GM15510 (cell line): ENCODE data around the gene MTMR1.

ENCODE experiments used
- POLR2A ChIP-seq: IDR thresholded peaks from 3 replicates; pipeline ENCODE4 v1.6.1; 2011; ENCODE audit warnings: borderline replicate concordance; ENCODE audit not compliant: insufficient read length; ENCODE audit errors: extremely low read depth

Gene MTMR1

DNA sequence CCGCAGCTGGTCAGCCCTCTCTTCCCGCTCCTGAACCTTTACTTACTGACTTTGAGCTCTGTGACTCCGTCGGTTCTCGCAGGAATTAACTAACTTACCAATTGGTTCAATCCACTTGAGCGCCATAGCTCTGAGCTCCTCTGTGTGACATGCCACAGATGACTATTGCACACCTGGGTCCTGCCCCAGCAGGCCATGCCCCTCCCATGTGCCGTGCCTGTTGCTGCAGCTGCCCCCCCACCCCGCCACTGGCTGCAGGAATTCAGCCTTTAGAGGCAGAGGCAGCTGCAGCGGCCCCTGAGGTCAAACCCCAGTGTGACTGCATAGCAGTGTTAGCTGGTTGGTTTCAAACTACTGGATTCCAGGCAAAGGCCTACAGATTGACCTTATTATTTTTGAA, 70.6 kb downstream of the MTMR1 start:
- no peak for TF ChIP-seq POLR2A

DNA sequence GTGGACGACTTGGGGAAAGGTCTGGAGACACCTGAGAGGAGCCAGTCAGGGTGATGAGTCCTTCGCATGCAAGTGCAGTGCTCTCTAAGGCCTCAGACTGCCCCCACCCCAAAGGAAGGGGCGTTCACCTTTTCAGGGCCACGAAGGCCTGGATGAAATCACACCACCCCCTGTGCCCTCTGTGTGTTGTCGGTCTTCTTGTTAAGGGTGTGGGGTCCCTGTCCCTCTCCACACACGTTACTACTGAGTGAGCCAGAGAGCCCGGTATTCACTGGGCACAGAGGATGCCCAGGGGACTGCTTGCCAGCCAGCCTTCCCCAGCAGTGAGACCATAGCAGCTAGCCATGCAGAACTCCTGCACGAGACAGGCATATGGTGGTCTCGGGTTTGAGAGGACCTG, 72.0 kb downstream of the MTMR1 start:
- TF ChIP-seq POLR2A, result no peak

DNA sequence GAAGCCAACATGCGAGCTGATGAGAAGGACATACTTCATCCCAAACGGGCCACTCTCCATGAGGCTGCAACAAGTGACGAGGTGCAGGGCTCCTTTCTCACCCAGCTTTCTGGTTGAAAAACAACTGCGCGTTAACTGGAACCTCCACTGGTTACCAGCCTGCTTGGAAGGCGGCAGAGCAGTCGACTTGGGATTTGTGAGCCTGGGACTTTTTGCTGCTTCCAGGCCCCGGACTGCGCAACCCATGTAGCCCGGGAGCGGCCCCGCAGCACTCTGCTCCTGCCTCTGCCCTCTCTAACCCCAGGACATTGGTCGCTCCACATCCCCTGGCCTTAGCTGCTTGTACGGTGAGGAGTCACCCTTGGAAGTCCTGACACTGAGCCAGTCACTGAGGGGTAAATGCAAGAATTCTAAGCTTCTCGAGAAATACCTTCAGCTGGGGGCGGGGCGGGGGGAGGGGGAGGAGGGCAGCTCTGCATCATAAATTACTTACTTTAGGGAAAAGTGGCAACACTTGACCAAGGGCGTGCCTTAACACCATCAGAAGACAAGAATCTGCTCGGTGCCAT, 72.7 kb downstream of the MTMR1 start:
- no peak for TF ChIP-seq POLR2A

DNA sequence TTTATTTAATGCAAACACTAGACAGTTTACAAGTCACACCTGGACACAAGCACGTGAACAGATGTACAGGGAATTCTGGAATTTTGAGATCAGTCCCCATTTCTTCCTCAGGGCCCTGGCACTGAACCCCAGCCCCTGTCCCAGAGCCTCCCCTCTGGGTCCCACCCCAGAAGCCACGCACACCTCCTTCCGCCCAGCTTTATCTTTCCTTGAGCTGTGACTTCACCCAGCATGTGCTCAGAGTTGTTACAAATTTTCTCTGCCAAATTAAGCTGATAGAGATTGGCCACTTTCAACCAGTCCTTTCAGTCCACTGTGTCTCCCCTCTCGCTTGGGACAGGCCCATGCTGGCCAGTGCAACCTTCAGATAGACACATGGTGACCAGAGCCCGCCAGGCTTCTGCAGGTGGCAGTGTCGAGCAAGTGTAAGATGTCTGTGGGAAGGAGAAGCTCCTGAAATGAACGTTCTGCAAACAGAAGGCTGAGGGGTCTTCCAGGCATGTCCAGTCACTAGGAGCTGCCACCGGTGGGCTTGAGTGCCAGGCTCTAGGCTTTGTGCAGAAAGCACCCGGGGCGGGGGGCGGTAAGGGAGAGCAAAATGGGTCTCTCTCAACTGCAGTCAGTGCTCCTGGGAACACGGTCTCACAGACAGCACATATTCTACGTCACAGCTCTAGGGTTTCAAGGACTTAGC, 73.3 kb downstream of the MTMR1 start:
- TF ChIP-seq POLR2A, result no peak

DNA sequence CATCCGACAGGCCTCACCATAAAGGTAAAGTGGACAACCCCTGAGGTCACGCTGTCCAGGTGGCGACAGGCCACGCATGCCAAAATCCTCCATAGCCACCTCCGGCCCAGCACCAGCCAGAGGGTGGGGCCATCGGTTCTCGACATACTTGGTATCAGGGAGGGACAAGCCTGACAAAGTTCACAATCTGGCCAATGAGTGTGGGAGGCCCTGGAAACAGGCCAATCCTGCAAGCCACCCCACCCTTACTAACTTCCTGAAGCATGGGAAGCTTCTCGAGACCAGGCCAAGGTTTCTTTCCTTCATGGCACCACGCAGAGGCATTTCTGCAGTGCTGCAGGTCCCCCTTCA, 73.8 kb downstream of the MTMR1 start:
- TF ChIP-seq POLR2A, result no peak

DNA sequence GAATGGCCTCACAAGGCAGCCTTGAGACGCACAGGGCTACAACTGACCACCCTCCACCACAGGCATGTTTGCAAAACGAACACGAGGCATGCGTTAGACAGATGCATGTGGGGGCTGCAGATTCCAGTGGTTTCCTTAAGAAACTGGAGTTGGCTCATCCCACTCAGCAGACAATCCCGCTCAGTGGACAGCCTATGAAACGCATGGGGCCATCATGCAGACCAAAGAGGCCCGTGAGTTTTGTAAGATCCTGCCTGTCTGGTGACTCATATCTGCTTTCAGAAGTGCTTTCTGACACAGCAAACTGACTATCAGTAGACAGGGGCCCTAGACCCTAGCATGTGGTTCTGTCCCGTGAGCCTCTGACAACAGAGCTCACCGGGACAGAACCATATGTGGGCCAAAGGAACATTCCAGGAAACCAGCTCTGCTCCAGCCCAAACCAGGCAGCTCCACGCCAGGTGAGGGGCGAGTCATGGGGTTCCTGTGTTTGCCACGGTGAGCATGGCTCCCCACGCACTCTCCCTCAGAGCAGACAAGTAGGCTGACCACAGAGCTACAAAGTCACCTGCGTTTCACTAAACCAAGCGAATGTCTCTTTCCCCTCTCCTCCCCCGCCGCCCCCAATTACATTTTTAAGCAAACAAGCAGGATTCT, 74.4 kb downstream of the MTMR1 start:
- TF ChIP-seq POLR2A, result no peak

DNA sequence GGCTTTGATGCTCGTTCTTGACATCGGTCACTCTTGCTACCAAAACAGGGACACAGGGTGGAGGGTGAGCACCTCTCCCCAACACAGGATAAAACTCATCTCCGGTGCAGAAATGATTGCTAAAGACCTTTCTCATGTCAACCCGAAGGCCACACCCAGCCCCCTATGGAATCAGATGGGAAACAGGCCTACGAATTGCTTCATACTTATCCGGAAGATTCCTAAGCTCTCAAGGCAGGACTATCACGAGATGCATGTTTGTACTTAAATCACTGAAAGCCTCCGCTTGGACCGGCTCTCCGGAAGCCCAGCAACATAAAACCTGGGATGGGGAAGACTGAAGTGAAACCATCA, 74.9 kb downstream of the MTMR1 start:
- TF ChIP-seq POLR2A, result no peak

DNA sequence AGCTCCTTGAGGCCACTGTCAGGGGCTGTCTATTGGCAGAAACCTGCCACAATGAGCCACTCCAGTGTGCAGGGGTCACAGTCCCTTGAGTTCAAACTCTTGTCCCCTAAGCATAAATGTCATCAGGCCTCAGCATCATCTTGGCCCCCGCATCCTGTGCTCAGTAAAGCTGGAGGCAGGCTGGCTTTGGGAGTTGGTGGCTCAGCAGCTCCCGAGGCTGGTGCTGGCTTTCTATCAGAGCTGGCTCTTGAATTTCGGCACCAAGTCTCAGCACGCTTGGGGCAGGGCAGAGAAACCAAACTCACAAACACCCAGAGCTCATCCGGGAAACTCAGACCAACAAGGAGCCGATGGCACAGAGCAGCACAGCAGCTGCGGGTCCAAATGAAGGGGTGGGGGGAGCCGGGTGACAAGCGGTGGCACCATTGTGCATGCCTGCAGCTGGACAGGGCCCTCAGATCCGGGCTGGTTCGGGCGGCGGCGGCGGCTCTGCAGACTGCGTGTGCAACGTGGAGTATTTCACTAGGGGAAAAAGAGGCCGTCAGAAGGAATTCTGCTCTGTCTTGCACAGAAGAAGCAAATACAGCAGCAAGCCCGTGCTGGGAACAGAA, 75.5 kb downstream of the MTMR1 start:
- TF ChIP-seq POLR2A, result no peak

DNA sequence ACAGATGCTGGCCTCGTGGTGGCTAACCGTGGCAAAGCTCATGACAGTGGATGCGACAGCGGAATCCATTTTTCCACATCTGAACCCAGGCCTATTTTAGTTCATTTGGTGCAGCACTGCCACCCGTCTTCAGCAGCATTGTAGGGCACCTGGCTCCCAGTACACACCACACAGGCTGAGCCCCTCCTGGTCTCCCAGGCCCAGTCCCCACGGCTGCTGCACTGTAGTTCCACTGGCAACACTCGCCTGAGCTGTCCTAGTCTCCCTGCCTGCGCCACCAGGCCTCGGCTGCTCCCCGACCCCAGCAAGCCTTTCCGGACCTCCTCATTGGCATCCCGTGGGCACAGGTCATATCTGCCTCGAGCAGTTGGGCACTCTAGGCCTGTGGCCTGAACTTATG, 76.2 kb downstream of the MTMR1 start:
- TF ChIP-seq POLR2A, result no peak

DNA sequence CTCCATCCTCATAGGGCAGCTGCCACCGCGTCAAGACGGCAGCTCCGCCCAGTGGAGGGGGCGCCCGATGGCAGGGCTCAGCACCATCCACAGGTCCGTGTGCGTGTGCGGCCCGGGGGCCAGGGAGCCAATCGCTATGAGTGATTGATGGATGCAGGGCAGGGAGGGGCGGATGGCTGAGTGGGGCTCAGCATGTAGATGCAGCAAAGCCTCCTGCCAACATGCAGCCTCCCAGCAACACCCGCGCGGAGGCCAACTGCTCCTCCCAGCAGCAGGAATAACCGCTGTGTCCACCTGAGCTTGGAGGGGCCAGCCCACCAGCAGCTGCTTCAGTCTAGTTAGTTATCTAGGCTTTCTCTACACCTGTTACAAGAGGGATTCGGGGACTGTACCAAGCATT, 77.4 kb downstream of the MTMR1 start:
- no peak for TF ChIP-seq POLR2A

DNA sequence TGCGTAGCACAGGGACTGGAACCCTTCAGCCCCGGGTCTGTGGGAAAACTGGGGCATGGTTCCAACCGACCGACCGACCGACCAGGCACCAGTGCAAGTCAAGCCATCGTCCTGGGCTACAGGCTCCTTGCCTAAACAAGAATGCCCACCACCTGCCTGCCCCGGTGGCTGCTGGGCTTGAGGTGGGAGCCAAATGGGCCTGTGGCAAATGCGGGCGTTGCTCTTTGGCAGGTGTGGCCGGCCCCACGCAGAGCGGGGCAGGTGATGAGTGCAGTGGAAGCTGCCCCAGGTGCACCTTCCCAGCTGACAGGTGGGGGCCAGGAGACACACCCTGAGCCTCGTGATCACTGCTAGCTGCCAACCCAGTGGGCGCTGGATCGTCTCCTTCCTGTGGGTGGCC, 77.9 kb downstream of the MTMR1 start:
- no peak for TF ChIP-seq POLR2A

DNA sequence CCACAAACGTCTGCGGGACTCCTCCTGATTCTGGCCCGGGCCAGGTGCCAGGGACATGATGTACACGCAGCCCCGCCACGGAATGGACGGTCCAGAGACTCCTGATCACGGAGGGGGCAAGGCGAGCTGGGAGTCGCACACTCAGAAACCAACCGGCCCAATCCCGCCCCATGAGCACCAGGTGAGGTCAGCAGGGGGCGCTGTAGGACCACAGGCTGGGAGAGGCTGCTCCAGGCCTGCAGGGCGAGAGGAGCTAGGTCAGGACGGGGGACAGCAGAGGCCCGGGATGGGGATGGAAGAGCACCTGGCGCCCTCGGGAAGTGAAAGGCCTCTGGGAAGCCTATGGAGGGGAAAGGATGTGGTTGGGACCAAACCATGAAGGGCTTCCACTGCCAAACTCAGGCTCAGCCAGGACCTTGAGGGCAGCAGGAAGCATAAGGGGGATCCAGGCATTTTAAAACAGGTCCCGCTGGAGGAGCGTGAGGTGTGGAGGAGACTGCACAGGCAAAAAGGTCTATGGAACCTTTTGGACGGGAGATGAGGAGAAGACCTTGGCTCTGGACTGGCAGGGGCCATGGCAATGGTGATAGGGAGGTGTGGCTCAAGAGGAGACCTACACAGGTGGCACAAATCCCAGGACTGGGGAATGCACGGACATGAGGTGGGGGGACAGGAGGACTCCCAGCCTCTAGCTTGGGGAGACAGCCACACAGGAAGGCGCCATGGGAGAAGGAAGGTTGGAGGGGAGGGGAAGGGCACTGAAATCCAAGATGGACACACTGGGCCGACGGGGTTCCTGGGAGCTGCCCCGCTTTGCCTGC, 79.2 kb downstream of the MTMR1 start:
- TF ChIP-seq POLR2A, result no peak

DNA sequence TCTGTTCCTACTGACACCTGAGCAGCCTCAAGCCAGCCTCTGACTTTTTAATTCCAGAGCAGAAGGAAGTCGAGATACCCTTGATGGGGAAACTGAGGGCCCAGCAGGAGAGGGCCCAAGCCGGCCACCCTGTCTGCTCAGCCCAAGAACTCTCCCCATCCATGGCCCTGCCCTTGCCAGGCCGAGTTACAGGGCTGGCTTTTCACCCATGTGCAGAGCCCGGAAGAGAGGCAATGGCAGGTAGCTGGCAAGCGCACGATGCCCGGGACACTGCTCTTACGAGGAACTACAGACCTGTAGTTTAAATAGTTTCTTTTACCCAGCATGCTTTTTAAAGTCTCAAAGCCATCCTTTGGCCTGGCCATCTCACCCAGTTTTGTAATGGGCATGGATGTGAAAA, 79.9 kb downstream of the MTMR1 start:
- no peak for TF ChIP-seq POLR2A

DNA sequence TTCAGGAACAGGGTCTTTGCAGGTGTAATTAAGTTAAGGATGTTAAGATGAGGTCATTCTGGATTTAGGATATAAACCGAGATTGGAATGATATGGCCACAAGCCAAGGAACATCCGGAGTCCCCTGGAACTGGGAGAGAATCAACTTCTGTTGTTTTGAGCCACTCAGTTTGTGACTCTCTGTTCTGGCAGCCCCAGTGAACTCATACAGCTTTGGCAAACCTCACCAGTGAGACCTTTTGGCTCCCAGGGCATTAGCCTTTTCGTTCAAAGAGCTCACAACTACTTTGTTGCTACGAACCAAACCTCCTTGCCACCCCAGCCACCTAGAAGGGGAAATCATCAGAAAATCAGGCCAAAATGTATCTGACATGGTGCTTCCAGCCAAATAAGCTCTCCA, 80.4 kb downstream of the MTMR1 start:
- no peak for TF ChIP-seq POLR2A

DNA sequence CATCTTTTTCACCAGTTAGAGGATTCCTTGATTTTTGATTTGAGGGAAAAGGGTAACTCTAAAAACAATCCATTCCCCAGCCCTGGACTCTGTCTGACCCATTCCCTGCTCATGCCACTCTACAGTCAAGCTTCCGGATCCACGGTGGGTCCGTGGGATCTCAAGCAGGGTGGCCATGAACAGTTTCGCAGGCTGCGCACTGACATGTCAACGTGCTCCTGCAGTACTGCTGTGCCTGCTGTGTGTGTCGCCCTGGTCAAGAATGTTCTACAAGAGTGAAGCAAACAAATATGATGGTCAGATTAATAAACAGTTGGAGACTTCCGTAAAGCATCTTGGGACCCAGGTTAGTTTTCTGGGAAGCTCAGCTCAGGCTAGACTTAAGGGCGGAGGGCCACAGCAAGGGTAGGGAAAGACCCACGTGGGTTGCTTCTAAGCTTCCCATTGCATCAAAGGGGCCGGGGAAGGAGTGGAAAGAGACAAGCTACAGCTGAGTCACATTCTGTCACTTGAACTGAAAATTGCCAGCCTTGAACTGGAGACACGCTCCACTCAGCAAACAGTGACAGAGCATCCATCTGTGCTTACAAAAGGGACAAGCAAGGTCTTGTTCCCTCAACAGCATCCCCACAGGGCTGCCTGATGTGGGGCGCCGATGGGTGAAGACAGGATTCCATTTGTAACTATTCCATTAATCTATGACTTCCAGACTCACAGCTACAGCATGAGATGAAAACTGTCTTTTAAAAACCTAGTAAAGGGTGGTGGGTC, 81.8 kb downstream of the MTMR1 start:
- TF ChIP-seq POLR2A, result no peak

DNA sequence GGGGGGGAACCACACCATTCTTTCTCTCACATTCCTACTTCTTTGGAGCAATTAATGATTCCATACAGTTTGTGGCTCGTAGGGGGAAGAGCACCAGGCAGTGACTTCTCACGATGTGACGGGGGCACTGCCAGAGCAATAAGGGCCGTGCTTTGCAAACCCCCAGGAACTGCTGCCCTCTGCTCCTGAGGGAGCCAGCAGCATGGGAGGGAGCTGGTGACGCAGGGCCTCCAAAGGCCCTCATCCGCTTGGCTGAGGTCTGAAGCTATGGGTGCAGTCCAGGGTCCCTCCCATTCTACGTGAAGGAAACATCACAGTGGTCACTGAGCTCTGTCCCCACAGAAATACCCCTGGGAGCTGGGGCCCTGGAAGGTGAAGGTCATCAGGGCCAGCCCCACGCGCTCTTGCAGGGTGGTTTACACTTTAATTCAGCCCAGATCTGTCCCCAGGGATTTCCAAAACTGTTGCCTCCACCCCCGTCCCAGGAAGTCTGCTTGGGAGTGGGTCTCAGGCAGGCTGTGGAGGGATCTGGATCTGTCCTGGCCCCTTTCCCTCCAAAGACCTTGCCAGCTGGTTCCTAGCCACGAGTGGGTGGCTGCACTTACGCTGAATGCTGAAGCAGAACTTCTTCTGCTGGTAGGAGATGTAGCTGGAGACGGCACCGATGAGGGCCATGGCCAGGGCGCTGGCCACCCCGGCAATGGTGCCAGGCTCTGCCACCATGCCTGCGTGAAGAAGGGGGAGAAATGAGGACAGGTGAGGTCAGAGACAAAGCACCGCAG, 82.6 kb downstream of the MTMR1 start:
- no peak for TF ChIP-seq POLR2A
